ENCODE measurements around the gene SPRY4.
"Not testable (repeated sequence)": the region's sequence is repeated elsewhere in the genome, so short reads cannot be mapped to it uniquely, and the experiment has no call there.

The SPRY4 gene

GRCh38 chr5:142333749-142334148 lies 8.9 kb upstream of the SPRY4 start:
- DNase-seq: not testable (repeated sequence)

GRCh38 chr5:142330444-142330843 lies 5.6 kb upstream of the SPRY4 start:
- no peak for DNase-seq

DNA sequence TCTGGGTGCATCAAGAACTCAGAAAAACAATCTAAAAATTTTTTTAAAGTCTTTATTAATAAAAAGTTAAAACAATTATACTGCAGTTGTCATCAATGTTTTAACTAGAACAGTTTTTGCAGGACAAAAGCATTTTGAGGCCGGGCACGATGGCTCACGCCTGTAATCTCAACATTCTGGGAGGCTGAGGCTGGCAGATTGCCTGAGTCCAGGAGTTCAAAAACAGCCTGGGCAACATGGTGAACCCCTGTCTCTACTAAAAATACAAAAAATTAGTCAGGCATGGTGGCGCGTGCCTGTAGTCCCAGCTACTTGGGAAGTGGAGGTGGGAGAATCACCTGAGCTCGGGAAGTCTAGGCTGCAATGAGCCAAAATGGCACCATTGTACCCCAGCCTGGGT lies 5.2 kb upstream of the SPRY4 start:
- no peak for DNase-seq

GRCh38 chr5:142327111-142327842 lies 2.5 kb upstream of the SPRY4 start:
- no peak for DNase-seq

DNA sequence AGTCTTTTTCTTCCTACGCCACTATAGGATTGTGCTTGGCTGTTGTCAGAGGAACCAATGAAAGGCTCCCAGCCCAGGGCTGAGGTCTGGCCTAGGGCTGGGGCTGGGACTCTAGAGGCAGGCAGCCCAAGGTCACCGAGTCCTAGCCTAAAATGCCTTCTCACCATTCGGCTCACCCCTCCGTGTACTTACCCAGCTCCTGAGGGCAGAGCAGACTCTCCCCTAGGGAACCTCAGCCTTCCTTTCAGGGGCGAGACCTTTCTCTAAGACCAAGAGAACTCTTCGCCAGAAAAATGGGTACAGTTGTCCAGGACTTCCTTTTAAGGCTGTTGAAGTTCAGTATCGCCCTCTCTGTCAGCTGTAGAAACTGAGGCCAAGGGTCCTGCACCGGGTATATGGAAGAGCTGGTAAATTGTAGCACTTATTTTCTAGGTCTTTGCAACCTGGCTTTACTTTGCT lies 1.7 kb upstream of the SPRY4 start:
- no peak for DNase-seq

GRCh38 chr5:142325725-142326479 lies 1.1 kb upstream of the SPRY4 start:
- DNase-seq: no peak

- no peak for DNase-seq
These were observed 518 bp downstream of the SPRY4 start for GRCh38 chr5:142324136-142324870.

DNA sequence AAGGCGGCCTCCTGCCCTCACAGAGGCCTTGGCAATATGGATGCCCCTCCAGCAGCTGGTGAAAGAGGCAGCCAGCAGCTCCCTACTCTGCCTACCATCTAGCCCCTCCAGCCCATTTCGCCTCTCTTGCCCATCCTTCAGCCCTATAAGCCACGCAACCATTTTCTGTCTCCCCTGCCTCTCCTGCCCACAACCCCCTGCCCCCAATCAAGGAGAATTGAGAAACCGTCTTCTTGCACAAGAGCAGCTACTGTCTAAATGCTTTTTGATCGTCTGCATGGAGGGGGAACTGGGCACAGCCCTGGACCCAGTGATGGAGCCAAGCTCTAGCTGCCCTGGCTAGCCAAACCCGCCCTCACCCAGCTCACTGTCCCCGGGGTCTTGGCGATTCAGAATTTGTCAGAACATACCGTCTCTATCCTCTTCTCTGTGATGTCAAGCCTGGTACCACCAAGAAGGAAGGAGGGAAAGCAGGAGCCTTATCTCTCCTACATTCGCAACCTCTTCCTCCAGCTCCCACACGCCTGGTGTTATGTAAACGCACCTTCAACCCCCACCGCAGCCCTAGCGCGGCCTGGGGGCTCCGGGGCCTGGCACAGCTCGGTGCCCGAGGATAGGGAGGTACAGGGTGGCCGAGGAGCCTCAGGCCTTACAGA lies 1.2 kb downstream of the SPRY4 start:
- DNase-seq: no peak

DNA sequence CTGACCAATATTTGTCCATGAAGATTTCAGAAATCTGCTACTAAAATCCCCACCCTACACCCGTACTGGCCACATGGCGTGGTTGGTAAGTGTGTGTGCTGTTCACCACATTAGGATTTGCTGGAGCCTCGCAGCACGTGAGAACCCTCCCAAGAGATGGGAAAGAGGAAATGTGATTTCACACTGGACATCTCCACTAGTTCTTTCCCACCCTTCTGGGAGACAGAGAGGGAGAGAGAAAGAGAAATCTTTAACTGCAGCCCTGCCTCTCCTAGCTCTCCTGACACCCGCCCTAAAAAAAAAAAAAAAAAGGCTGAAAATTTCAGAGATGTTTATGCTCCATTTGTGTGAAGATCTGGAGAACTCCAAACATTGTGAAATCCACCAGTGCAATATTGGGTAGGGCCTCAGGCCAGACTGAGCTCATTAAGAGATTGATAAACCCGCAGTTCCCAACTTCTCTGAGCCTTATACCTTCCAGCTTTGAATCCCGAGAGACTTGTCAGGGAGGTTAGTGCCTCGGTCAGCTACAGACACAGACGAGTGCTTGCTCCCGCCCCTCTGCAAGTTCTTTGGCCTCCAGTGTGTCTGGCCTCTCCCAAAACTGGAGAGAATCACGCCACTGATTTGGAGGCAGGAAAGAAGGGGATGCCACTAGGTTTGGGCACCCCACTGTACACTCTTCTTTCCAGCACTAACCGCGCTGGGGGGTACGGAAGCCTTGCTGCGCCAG lies 1.9 kb downstream of the SPRY4 start:
- no peak for DNase-seq

- no peak for DNase-seq
These were observed 2.4 kb downstream of the SPRY4 start for GRCh38 chr5:142322403-142322746.

GRCh38 chr5:142320851-142321560 lies 3.8 kb downstream of the SPRY4 start:
- DNase-seq: no peak

DNA sequence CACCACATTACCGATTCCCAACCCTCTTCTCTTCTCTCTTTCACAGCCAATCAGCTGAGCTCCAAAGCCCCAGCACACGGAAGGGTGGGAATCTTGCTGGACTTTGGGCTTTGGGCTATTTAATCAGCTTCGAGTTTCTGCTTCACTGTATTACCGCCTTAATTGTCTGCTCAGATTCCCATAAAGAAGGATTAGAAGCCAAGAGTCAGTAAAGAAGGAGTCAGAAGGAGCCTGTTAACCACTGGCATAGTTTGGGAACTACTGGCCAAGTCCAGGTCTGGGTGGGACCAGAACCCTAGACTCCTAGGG lies 4.4 kb downstream of the SPRY4 start:
- DNase-seq: no peak

DNA sequence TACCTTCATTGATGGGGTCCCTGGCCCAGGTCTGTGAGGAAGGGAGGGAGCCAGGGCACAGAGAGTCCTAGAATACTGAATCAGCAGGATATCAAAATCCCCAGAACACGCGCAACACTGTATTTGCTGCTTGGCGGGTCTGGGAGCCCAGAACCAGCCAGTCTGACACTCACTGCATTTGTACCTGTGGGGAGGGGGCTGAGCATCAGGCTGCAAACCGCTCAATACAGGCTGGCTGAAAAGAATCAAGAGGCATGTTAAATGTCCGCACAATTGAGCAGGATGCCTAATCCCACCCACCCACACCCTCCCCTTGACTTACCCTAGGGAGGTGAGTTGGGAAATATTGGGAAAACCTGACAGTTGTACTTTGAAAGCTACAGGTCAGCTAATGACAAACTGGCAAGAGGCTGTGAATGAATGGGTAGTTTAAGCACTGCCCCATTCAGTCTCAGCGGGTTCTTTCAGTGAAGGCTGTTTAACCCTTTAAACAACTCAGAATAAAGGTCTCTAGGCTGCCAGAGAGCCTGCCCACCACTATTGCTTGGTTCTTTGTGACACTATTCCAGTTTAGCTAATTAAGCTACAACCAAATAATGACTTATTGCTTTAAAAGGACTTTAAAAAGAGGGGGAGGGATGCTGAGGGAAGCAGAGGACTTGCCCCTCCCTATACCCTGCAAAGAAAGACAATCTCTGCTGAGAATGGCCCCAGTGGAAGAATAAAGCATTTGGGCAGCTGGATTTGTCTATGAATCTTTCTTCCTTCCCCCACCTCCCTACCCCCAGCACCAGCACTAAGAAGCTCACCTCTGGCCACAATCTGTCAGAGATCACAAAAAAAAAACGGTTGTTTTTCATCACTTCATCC lies 5.0 kb downstream of the SPRY4 start:
- no peak for DNase-seq

GRCh38 chr5:142319105-142319504 lies 5.7 kb downstream of the SPRY4 start:
- no peak for DNase-seq

- DNase-seq: no peak
These were observed 7.1 kb downstream of the SPRY4 start for GRCh38 chr5:142317753-142318152.

- DNase-seq: no peak
These were observed 7.6 kb downstream of the SPRY4 start for GRCh38 chr5:142317173-142317572.

GRCh38 chr5:142316681-142317080 lies 8.1 kb downstream of the SPRY4 start:
- DNase-seq: no peak

DNA sequence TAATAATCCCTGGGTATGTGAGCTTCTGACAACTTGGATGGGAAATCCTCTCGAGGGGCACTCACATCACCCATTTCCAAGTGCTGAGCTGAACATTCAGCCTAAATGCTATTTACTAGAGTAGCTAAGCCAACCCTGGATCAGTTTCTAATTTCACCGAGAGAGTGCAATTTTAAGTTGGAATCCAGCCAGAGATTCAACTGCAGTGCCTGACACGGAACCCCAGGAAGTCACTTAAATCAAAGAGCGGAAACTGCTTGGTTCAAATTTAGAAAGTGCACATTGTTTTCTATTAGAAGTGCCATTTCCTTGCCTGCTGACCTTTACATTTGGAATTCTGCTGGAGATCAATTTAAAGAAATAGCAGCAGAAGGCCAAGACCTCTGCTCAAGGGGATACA lies 8.8 kb downstream of the SPRY4 start:
- no peak for DNase-seq

DNA sequence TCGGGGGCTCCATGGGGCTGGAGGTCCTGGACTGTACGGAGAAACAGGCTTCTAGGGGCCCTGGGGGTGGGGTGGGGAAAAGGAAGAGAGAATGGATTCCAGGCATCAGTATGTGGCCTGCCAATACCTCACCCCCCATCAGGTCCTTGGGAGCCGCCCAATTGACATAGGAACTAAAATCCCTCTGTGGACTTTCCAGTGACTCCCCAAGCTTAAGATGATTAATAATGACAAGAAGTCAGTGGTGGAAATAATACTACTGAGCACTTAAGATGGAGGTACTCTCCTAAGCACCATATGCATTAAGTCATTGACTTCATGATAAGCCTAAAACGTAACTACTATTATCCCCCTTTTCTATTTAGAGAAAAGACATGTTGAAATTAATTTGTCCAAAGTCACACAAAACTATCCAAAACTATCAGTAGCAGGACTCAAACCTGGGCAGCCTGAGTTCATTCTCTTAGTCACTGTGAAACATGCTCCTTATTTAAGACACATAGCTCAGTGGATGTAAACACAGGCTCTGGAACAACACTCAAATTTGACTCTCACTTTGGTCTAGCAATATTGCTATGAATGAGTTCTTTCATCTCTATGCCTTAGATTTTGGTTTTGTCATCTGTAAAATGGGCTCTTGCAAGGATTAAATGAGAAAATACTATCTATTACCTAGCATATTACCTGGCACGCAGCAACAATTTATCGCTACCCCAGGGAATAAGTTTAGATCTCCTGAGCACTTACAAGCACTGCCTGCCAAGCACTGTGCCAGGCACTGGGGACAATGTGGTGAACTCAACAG lies 9.5 kb downstream of the SPRY4 start:
- DNase-seq: no peak

GRCh38 chr5:142314606-142315005 lies 10.2 kb downstream of the SPRY4 start:
- DNase-seq: no peak

Measured in KG1 (cell line).